GM12878 (cell line): ENCODE measurements around the gene NKAIN4. TPM values are rescaled to one million over a fixed set of nuclear protein-coding genes. Genes with fewer than 3 reads are reported as not detected.

ENCODE experiments used
- ATAC-seq: fragments of 200-7000 bp; cut with Tn5 transposase; 3 replicates; pipeline ENCODE4 v1.9.1; 2020; ENCODE audit warnings: mild to moderate bottlenecking, moderate library complexity
- BruUV-seq: library from RNA; stranded (reverse); fragments of 400-500 nt; replicated peaks from 2 replicates; lab custom pipeline; 2021; lab: Mats Ljungman, UMichigan
- CTCF ChIA-PET: fragments of 300-600 bp; sonication (Branson Sonifier 250); formaldehyde crosslinking; extraction: SDS; loops from one replicate; lab custom pipeline; 2021; ENCODE audit warnings: inconsistent platforms; lab: Yijun Ruan, JAX
- POLR2A ChIA-PET: fragments of 350-600 bp; formaldehyde crosslinking; extraction: SDS; loops from one replicate; lab custom pipeline; 2021; ENCODE audit warnings: inconsistent platforms; lab: Charles Lee
- RAD21 ChIA-PET: fragments of 300-600 bp; sonication (Branson Sonifier 250); formaldehyde crosslinking; loops from one replicate; lab custom pipeline; 2023; ENCODE audit warnings: antibody characterized with exemption; ENCODE audit not compliant: unreplicated experiment; lab: Charles Lee
- SMC1A ChIA-PET: fragments of 300-600 bp; sonication (Branson Sonifier 250); formaldehyde crosslinking; loops from one replicate; lab custom pipeline; 2023; ENCODE audit not compliant: unreplicated experiment, uncharacterized antibody; lab: Charles Lee
- DNase-seq: peaks from one replicate; pipeline ENCODE4 v3.0.0-alpha.2; 2011; ENCODE audit warnings: low read depth, low spot score
- FAIRE-seq: peaks from 3 replicates; lab custom pipeline; 2011; peaks lifted over from hg19 to GRCh38; lab: Jason Lieb, UNC
- H2AFZ ChIP-seq: 2 replicates; pipeline ENCODE4 v1.6.0; 2011; ENCODE audit warnings: low read depth, low read length, control low read depth; ENCODE audit not compliant: control insufficient read depth
- H3K27ac ChIP-seq: 2 replicates; pipeline ENCODE4 v1.5.1; 2011; ENCODE audit warnings: control low read depth; ENCODE audit not compliant: control insufficient read depth, insufficient read depth
- H3K27me3 ChIP-seq, 2 experiments: replicated peaks in 1 of 2; 2 replicates each; pipeline versions ENCODE4 v1.6.0 to v1.6.1; 2011; ENCODE audit warnings: low read length in 1 of 2; ENCODE audit not compliant: control insufficient read depth in 2 of 2, insufficient read depth in 2 of 2
- H3K36me3 ChIP-seq, 2 experiments: 2 replicates each; pipeline ENCODE4 v1.5.1; 2011; ENCODE audit warnings: low read length in 1 of 2; ENCODE audit not compliant: control insufficient read depth in 2 of 2, insufficient read depth in 2 of 2
- H3K4me1 ChIP-seq: 2 replicates; pipeline ENCODE4 v1.6.1; 2011; ENCODE audit warnings: mild to moderate bottlenecking, low read length, moderate library complexity, mixed read lengths; ENCODE audit not compliant: control insufficient read depth, insufficient read depth
- H3K4me2 ChIP-seq: 2 replicates; pipeline ENCODE4 v1.6.0; 2011; ENCODE audit warnings: control low read depth; ENCODE audit not compliant: control insufficient read depth, insufficient read depth
- H3K4me3 ChIP-seq: fragments of 200-600 bp; sonication (generic); 2 replicates; pipeline ENCODE4 v1.5.1; 2016
- H3K79me2 ChIP-seq: 2 replicates; pipeline ENCODE4 v1.6.0; 2011; ENCODE audit warnings: low read length; ENCODE audit not compliant: control insufficient read depth, insufficient read depth
- H3K9ac ChIP-seq: 2 replicates; pipeline ENCODE4 v1.8.0; 2011; ENCODE audit warnings: low read length, control low read depth, mixed read lengths; ENCODE audit not compliant: control insufficient read depth, insufficient read depth
- H3K9me3 ChIP-seq: replicated peaks from 3 replicates; pipeline ENCODE4 v1.5.1; 2011; ENCODE audit warnings: mild to moderate bottlenecking, low read length; ENCODE audit not compliant: control insufficient read depth, insufficient read depth
- H4K20me1 ChIP-seq: 2 replicates; pipeline ENCODE4 v1.6.0; 2011; ENCODE audit not compliant: control insufficient read depth, insufficient read depth
- CEBPZ ChIP-seq: fragments of 150-350 bp; IDR thresholded peaks from 2 replicates; pipeline ENCODE4 v1.6.1; 2016; ENCODE audit warnings: low read depth, low read length
- E2F4 ChIP-seq: IDR thresholded peaks from 2 replicates; pipeline ENCODE4 v1.6.1; 2012; ENCODE audit warnings: low read depth, low read length, improper control_type of control experiment
- EGR1 ChIP-seq, 2 experiments: IDR thresholded peaks; 1 replicate in 1 of 2; 2 replicates in 1 of 2; pipeline ENCODE4 v1.6.1; 2011 to 2012; ENCODE audit warnings: low read depth in 2 of 2, low read length in 2 of 2, borderline replicate concordance in 1 of 2, mild to moderate bottlenecking in 1 of 2, moderate library complexity in 1 of 2
- KLF5 ChIP-seq: fragments of 450-650 bp; IDR thresholded peaks from 2 replicates; pipeline ENCODE4 v1.6.1; 2014; ENCODE audit warnings: mild to moderate bottlenecking; ENCODE audit not compliant: partially characterized antibody
- REST ChIP-seq: IDR thresholded peaks from 2 replicates; pipeline ENCODE4 v1.6.1; 2012; ENCODE audit warnings: mild to moderate bottlenecking, low read depth, low read length
- WGBS: methylation state at CpG from one replicate; pipeline ENCODE4 v1.1.6; 2016; ENCODE audit warnings: low lambda C conversion rate; ENCODE audit not compliant: insufficient replicate concordance, insufficient coverage; ENCODE audit errors: missing lambda C conversion rate; 5-methylcytosine and 5-hydroxymethylcytosine counted together
- in situ Hi-C: fragments of 300-500 bp; cut with MboI; formaldehyde crosslinking; loops from 9 replicates; pipeline ENCODE4 v1.14.3; 2018; ENCODE audit warnings: mixed read lengths
- intact Hi-C: fragments of 100-400 bp; cut with micrococcal nuclease; formaldehyde crosslinking; loops from one replicate; pipeline ENCODE4 v1.14.2; 2022; ENCODE audit not compliant: unreplicated experiment
- polyA plus RNA-seq, 11 experiments: library from polyadenylated mRNA; depleted of rRNA in 4 of 11; unstranded in 6 of 11; stranded (reverse) in 5 of 11; fragments of >200 nt; fragmentation: Nextera tagmentation in 4 of 11; fragmentation: Illumina TruSeq in 1 of 11; extraction: Ambion mirVana in 4 of 11; extraction: Trizol in 1 of 11; gene quantifications; 1 replicate in 1 of 11; 2 replicates in 10 of 11; pipeline versions ENCODE4 v1.2.1 to v1.2.3, GENCODE V29; 2011 to 2016; ENCODE audit warnings: inconsistent platforms in 2 of 11, missing spikeins in 2 of 11, low read depth in 1 of 11
- total RNA-seq, 4 experiments: library from RNA; depleted of rRNA in 3 of 4; stranded (reverse); fragments of >200 nt in 3 of 4; fragmentation: Illumina TruSeq in 1 of 4; extraction: Trizol in 1 of 4; gene quantifications; 2 replicates each; pipeline versions ENCODE4 v1.2.1 to v1.2.3, GENCODE V29; 2013 to 2021

Gene NKAIN4
- total and polyA plus RNA-seq, 10 of the 15 experiments (the other 5 are each of a cell fraction or from before 2014, with no cell fraction given) = 0.11 TPM; not detected in 9

GRCh38 chr20:63219447-63219821 lies 34.8 kb downstream of the NKAIN4 start:
- no peak overlapping the region for H3K4me3 ChIP-seq
- no peaks in the 10 kb centered on the region for H3K9me3 ChIP-seq
- ChIA-PET RAD21 (no interaction called here), POLR2A (no interaction called here), SMC1A (no interaction called here), CTCF (interaction anchor here (1.0 kb wide), 1 partner anchor 32 kb away, joined by 3 read pairs; no protein-coding TSS in a partner anchor)
- no peak for TF ChIP-seq CEBPZ
- no peak for TF ChIP-seq E2F4
- TF ChIP-seq EGR1 (IDR thresholded peaks at IDR 0.05; ENCODE audit: borderline replicate concordance in 1 of 2, low read depth in 2 of 2, low read length in 2 of 2) = no peak
- no peak for TF ChIP-seq REST
- no peak for TF ChIP-seq KLF5
- DNase-seq = no peak
- in situ Hi-C loops (no loop called here), intact Hi-C loops (no loop called here)
- peaks cover 3% of the 10 kb centered on the region; the same call in 1 of the 2 replicates for H4K20me1 ChIP-seq
- peaks cover 0 to 7% of the 10 kb centered on the region in 2 experiments; a peak in 2 of 4 replicates for H3K27me3 ChIP-seq
- H3K36me3 ChIP-seq = no peaks in the 10 kb centered on the region
- H3K9ac ChIP-seq = no peak overlapping the region
- FAIRE-seq = no peak
- H3K4me1 ChIP-seq = peaks cover 13% of the 10 kb centered on the region
- no peak overlapping the region for H2AFZ ChIP-seq
- no peak overlapping the region for H3K27ac ChIP-seq
- 43% methylated on average over 8 of the region's 8 CpGs for WGBS
- H3K79me2 ChIP-seq = peaks cover 13% of the 10 kb centered on the region
- ATAC-seq = no peak
- BruUV-seq = no TSS peak
- no peak overlapping the region for H3K4me2 ChIP-seq
